SK-N-MC (cell line): ENCODE measurements around the gene FCHO1.

Experiments
- EZH2 ChIP-seq: fragments of 200-600 bp; sonication (generic); IDR thresholded peaks from one replicate; pipeline ENCODE4 v1.6.1; 2017; ENCODE audit warnings: antibody characterized with exemption
- POLR2AphosphoS5 ChIP-seq: IDR thresholded peaks from 2 replicates; pipeline ENCODE4 v1.6.1; 2012; ENCODE audit warnings: mild to moderate bottlenecking, low read depth, low read length, borderline replicate concordance

DNA sequence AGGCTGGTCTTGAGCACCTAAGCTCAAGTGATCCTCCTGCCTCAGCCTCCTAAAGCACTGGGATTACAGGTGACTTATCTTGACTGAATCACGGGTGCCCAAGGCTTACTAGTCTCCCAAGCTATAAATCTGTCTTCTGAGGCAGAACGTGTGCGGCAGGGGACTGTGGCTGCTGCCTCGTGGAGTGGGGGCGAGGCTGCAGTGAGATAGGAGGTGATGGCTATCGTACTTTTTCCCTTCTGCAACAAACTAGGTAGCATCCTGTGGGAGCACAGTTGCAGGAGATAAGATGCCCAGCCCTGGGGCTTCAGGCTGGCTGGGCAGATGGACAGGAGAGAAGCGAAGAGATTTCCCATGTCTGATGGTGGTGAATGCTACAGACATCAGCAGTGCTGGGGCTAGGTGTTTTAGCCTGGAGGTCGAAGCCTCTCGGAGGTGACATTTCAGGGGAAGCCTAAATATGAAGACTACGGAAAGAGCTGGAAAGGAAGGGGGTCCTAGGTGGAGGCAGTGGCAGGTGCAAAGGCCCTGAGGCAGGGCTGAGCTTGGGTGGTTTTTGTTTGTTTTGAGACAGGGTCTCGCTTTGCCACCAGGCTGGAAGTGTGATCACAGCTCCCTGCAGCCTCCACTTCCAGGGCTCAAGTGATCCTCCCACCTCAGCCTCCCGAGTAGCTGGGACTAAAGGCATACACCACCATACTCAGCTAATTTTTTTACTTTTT, 51.0 kb downstream of the FCHO1 start:
- no peak for TF ChIP-seq POLR2AphosphoS5
- no peak for TF ChIP-seq EZH2
